A549 (cell line): ENCODE results near the gene KCNJ1. TPM values are rescaled to one million over a fixed set of nuclear protein-coding genes. Genes with fewer than 3 reads are reported as not detected.

ENCODE experiments used
- ATAC-seq, 2 experiments: fragments of 200-7000 bp in 1 of 2; fragments of >200 bp in 1 of 2; cut with Nextera tagmentation in 1 of 2; cut with Tn5 transposase in 1 of 2; 3 replicates each; pipeline versions ENCODE4 v1.8.0 to v1.9.1; 2018 to 2020; ENCODE audit warnings: mild to moderate bottlenecking in 1 of 2, moderate library complexity in 1 of 2
- CTCF ChIA-PET: fragments of 300-600 bp; sonication (Branson Sonifier 250); formaldehyde crosslinking; extraction: SDS; loops from one replicate; lab custom pipeline; 2021; ENCODE audit warnings: antibody characterized with exemption, inconsistent platforms; lab: Yijun Ruan, JAX
- POLR2A ChIA-PET: fragments of 350-600 bp; formaldehyde crosslinking; extraction: SDS; loops from one replicate; lab custom pipeline; 2021; ENCODE audit warnings: antibody characterized with exemption, inconsistent platforms; lab: Yijun Ruan, JAX
- DNase-seq, 2 experiments: peaks; one replicate each; pipeline versions ENCODE4 v3.0.0 to v3.0.0-alpha.2; 2011 to 2016; ENCODE audit warnings: low read depth in 1 of 2, low spot score in 1 of 2
- FAIRE-seq: peaks from 2 replicates; lab custom pipeline; 2011; peaks lifted over from hg19 to GRCh38; lab: Jason Lieb, UNC
- H3K27ac ChIP-seq, 2 experiments: fragments of >200 bp; sonication (Bioruptor Twin); formaldehyde crosslinking; 3 replicates each; pipeline ENCODE4 v1.5.1; 2016 to 2017
- H3K4me1 ChIP-seq: fragments of >200 bp; sonication (Bioruptor Twin); formaldehyde crosslinking; 3 replicates; pipeline ENCODE4 v1.6.1; 2016
- H3K4me2 ChIP-seq: fragments of >200 bp; sonication (Bioruptor Twin); formaldehyde crosslinking; 3 replicates; pipeline ENCODE4 v1.6.1; 2016
- H3K4me3 ChIP-seq: fragments of >200 bp; sonication (Bioruptor Twin); formaldehyde crosslinking; 3 replicates; pipeline ENCODE4 v1.5.1; 2016
- H3K9me3 ChIP-seq: fragments of >200 bp; sonication (Bioruptor Twin); formaldehyde crosslinking; 3 replicates; pipeline ENCODE4 v1.6.1; 2016
- ATOH8 ChIP-seq: fragments of 250-450 bp; sonication (Bioruptor Pico); IDR thresholded peaks from 2 replicates; pipeline ENCODE4 v1.5.0; 2020; ENCODE audit warnings: low read depth, mild to moderate bottlenecking, moderate library complexity
- BHLHE40 ChIP-seq: IDR thresholded peaks from 2 replicates; pipeline ENCODE4 v1.6.1; 2012; ENCODE audit warnings: low read depth, low read length, inconsistent platforms
- CBX2 ChIP-seq: fragments of 200-600 bp; sonication (generic); IDR thresholded peaks from 2 replicates; pipeline ENCODE4 v1.6.1; 2016; ENCODE audit warnings: low read depth, mild to moderate bottlenecking, borderline replicate concordance
- CHD2 ChIP-seq: fragments of 150-350 bp; IDR thresholded peaks from 2 replicates; pipeline ENCODE4 v1.6.1; 2014; ENCODE audit warnings: low read length; ENCODE audit not compliant: partially characterized antibody
- CTCF ChIP-seq: fragments of >200 bp; sonication (Bioruptor Twin); formaldehyde crosslinking; IDR thresholded peaks from 3 replicates; pipeline ENCODE4 v1.5.1; 2016
- ESRRA ChIP-seq: fragments of 150-350 bp; IDR thresholded peaks from 2 replicates; pipeline ENCODE4 v1.6.1; 2014; ENCODE audit warnings: mild to moderate bottlenecking, low read length, borderline replicate concordance
- FOXS1 ChIP-seq: fragments of 250-450 bp; sonication (Bioruptor Pico); IDR thresholded peaks from 2 replicates; pipeline ENCODE4 v1.5.0; 2020; ENCODE audit warnings: mild to moderate bottlenecking, moderate library complexity
- HMGXB4 ChIP-seq: fragments of 250-450 bp; sonication (Bioruptor Pico); IDR thresholded peaks from 2 replicates; pipeline ENCODE4 v1.5.0; 2021; ENCODE audit warnings: mild to moderate bottlenecking, moderate library complexity, borderline replicate concordance
- HOXB13 ChIP-seq: fragments of 250-450 bp; sonication (Bioruptor Pico); IDR thresholded peaks from 2 replicates; pipeline ENCODE4 v1.5.0; 2020; ENCODE audit warnings: low read depth, mild to moderate bottlenecking, moderate library complexity
- KDM1A ChIP-seq: fragments of 200-600 bp; sonication (generic); IDR thresholded peaks from 2 replicates; pipeline ENCODE4 v1.6.1; 2016; ENCODE audit warnings: low read depth, mild to moderate bottlenecking
- KDM5A ChIP-seq: fragments of 200-600 bp; sonication (generic); IDR thresholded peaks from 2 replicates; pipeline ENCODE4 v1.6.1; 2016; ENCODE audit warnings: antibody characterized with exemption, mild to moderate bottlenecking
- NFE2L2 ChIP-seq: fragments of 150-350 bp; conservative IDR thresholded peaks from 2 replicates; pipeline ENCODE4 v1.6.1; 2014; ENCODE audit warnings: low read length
- NPAS2 ChIP-seq: fragments of 250-450 bp; sonication (Bioruptor Pico); IDR thresholded peaks from 2 replicates; pipeline ENCODE4 v1.8.0; 2022; ENCODE audit warnings: mild to moderate bottlenecking, moderate library complexity, borderline replicate concordance
- RCOR1 ChIP-seq: fragments of 150-350 bp; IDR thresholded peaks from 2 replicates; pipeline ENCODE4 v1.6.1; 2014; ENCODE audit warnings: antibody characterized with exemption, low read length, low read depth
- TFCP2L1 ChIP-seq: fragments of 250-450 bp; sonication (Bioruptor Pico); IDR thresholded peaks from 2 replicates; pipeline ENCODE4 v1.5.0; 2021; ENCODE audit warnings: mild to moderate bottlenecking
- USF2 ChIP-seq: fragments of 450-650 bp; IDR thresholded peaks from 2 replicates; pipeline ENCODE4 v1.6.1; 2014; ENCODE audit warnings: antibody characterized with exemption
- ZSCAN20 ChIP-seq: fragments of 250-450 bp; sonication (Bioruptor Pico); IDR thresholded peaks from 2 replicates; pipeline ENCODE4 v1.8.0; 2022; ENCODE audit warnings: mild to moderate bottlenecking, moderate library complexity
- WGBS: methylation state at CpG from one replicate; pipeline ENCODE4 v1.1.6; 2017; ENCODE audit errors: missing lambda C conversion rate; 5-methylcytosine and 5-hydroxymethylcytosine counted together
- polyA plus RNA-seq, 4 experiments: library from polyadenylated mRNA; depleted of rRNA in 3 of 4; stranded (reverse); fragments of >200 nt; fragmentation: RNase III in 1 of 4; extraction: RNeasy Plus Mini Kit Qiagen cat#74134 plus additional on column Dnase treatment in 1 of 4; gene quantifications; 2 replicates in 3 of 4; 3 replicates in 1 of 4; pipeline ENCODE4 v1.2.3, GENCODE V29; 2011 to 2017

Gene KCNJ1
- polyA plus RNA-seq, 2 of the 4 experiments (the other 2 are of a cell fraction): 0.12 TPM; not detected in 1

- H3K4me1 ChIP-seq: no peaks in the 10 kb centered on the region
- TF ChIP-seq RCOR1 (no peak), ZSCAN20 (CRISPR knock-in tag) (no peak), KDM5A (no peak), FOXS1 (CRISPR knock-in tag) (no peak)
- ATAC-seq (peak; percentile 37 to 60; a peak in 5 of 6 replicates), FAIRE-seq (no peak), DNase-seq (no peak)
- H3K4me2 ChIP-seq: peak overlapping the region; percentile 97
- ChIA-PET POLR2A (no interaction called here), CTCF (interaction anchor here (1.2 to 6.3 kb wide), 3 partner anchors 16 to 68 kb away, joined by 3 to 46 read pairs (median 4); no protein-coding TSS in a partner anchor)
- H3K27ac ChIP-seq: peak overlapping the region in 1 of 2 experiments; percentile 37; a peak in 2 of 6 replicates
- WGBS: 62% methylated on average over 5 of the region's 9 CpGs
- H3K9me3 ChIP-seq: no peaks in the 10 kb centered on the region
- peak overlapping the region; percentile 49 for H3K4me3 ChIP-seq
These were observed 23.1 kb upstream of the KCNJ1 start for GRCh38 chr11:128890216-128890542.

- no peaks in the 10 kb centered on the region for H3K9me3 ChIP-seq
- FAIRE-seq: no peak
- ChIA-PET POLR2A (interaction anchor here (0.6 kb wide), 1 partner anchor 16 kb away, joined by 3 read pairs; no protein-coding TSS in a partner anchor), CTCF (interaction anchor here (1.2 to 6.3 kb wide), 3 partner anchors 16 to 68 kb away, joined by 3 to 46 read pairs (median 4); no protein-coding TSS in a partner anchor)
- no peak for DNase-seq
- 0 out of 3 replicates have a peak overlapping the region, but pooled peaks have one; percentile 49 for H3K4me3 ChIP-seq
- ATAC-seq: no peak
- H3K4me1 ChIP-seq: no peaks in the 10 kb centered on the region
- TF ChIP-seq CHD2: no peak
- TF ChIP-seq NPAS2: no peak
- TF ChIP-seq HMGXB4 (CRISPR knock-in tag): no peak
- TF ChIP-seq KDM1A: no peak
- TF ChIP-seq ATOH8 (CRISPR knock-in tag): no peak
- no peak for TF ChIP-seq FOXS1 (CRISPR knock-in tag)
- no peak for TF ChIP-seq CTCF
- TF ChIP-seq HOXB13: no peak
- TF ChIP-seq BHLHE40: no peak
- no peak for TF ChIP-seq CBX2
- no peak for TF ChIP-seq ESRRA
- no peak for TF ChIP-seq USF2
- TF ChIP-seq NFE2L2: no peak
- TF ChIP-seq TFCP2L1 (CRISPR knock-in tag): no peak
- no peak overlapping the region for H3K27ac ChIP-seq
- peak overlapping the region; percentile 97; the same call in 2 of the 3 replicates for H3K4me2 ChIP-seq
- 75% methylated on average over 4 of the region's 8 CpGs for WGBS
These were observed 22.6 kb upstream of the KCNJ1 start for GRCh38 chr11:128889657-128890213.
